Measurements from ENCODE around the gene DYNLT4.

GRCh38 chr1:44777547-44777946 lies 29.6 kb downstream of the DYNLT4 start:
- no peak for TF ChIP-seq CTCF (IDR thresholded peaks at IDR 0.05)
- TF ChIP-seq POLR2A (IDR thresholded peaks at IDR 0.05), result no peak
- TF ChIP-seq EP300 (IDR thresholded peaks at IDR 0.05; ENCODE audit: low read depth), result no peak
